Measurements from ENCODE around the gene SETDB1. TPM values are rescaled to one million over a fixed set of nuclear protein-coding genes. Genes with fewer than 3 reads are reported as not detected.

Gene SETDB1
- total and polyA plus RNA-seq, 2 of the 8 experiments (the other 6 are each of a cell fraction or from before 2014, with no cell fraction given) = 27.5 to 48.8 TPM

- no peak overlapping the region for H3K27ac ChIP-seq (ENCODE audit: low read depth, low read length)
- no peaks in the 10 kb centered on the region for H3K27me3 ChIP-seq (replicated peaks in 1 of 4; ENCODE audit: control insufficient read depth in 3 of 4, extremely low read depth in 1 of 4, insufficient read depth in 3 of 4, low read length in 3 of 4)
- peak overlapping the region in 2 of 4 experiments; percentile 13 to 28; a peak in 2 of 7 replicates for H3K9ac ChIP-seq (replicated peaks in 1 of 4; ENCODE audit: extremely low read depth in 1 of 4, low read depth in 3 of 4, low read length in 3 of 4)
- H3K79me1 ChIP-seq (ENCODE audit: low read depth, low read length) = peaks cover 4% of the 10 kb centered on the region; the same call in 1 of the 2 replicates
- peaks cover 4 to 10% of the 10 kb centered on the region in 2 experiments for H4K20me1 ChIP-seq (replicated peaks in 1 of 2; ENCODE audit: control insufficient read depth in 1 of 2, insufficient read depth in 2 of 2, low read length in 2 of 2)
- peak overlapping the region; percentile 92; the same call in 1 of the 2 replicates for H2AK5ac ChIP-seq (ENCODE audit: low read depth, low read length)
- H3K4me3 ChIP-seq (ENCODE audit: extremely low read depth in 1 of 4, insufficient read depth in 2 of 4, low read depth in 3 of 4, low read length in 4 of 4) = peak overlapping the region in 3 of 4 experiments; percentile 0 to 25 (median 10); a peak in 3 of 8 replicates
- no peaks in the 10 kb centered on the region for H3K9me3 ChIP-seq (ENCODE audit: insufficient read depth in 2 of 2, low read depth in 1 of 2, low read length in 1 of 2)
- H3K4ac ChIP-seq (replicated peaks; ENCODE audit: insufficient read length, low read depth, low read length) = peak overlapping the region; percentile 27
- H3K23ac ChIP-seq (ENCODE audit: insufficient read length) = no peak overlapping the region
- peak overlapping the region; percentile 35 for H2BK120ac ChIP-seq (replicated peaks; ENCODE audit: low read depth, low read length)
- no peak overlapping the region for H2AFZ ChIP-seq (ENCODE audit: low read length)
- H3K36me3 ChIP-seq (ENCODE audit: control insufficient read depth in 2 of 4, insufficient read depth in 4 of 4, low read length in 3 of 4) = no peaks in the 10 kb centered on the region
- H2BK15ac ChIP-seq (ENCODE audit: low read length) = 0 out of 2 replicates have a peak overlapping the region, but pooled peaks have one; percentile 72
- TF ChIP-seq RXRA (IDR thresholded peaks at IDR 0.05; ENCODE audit: insufficient read depth, low read depth, low read length) = no peak
- no peak for TF ChIP-seq SAP30 (IDR thresholded peaks at IDR 0.05; ENCODE audit: insufficient read depth, insufficient replicate concordance, low read length)
- TF ChIP-seq TBP (IDR thresholded peaks at IDR 0.05; ENCODE audit: low read depth, low read length) = no peak
- no peak for TF ChIP-seq SIN3A (conservative IDR thresholded peaks at IDR 0.05 in 1 of 2, IDR thresholded peaks at IDR 0.05 in 1 of 2; ENCODE audit: low read depth in 1 of 2, low read length in 2 of 2)
- TF ChIP-seq MAFK (IDR thresholded peaks at IDR 0.05; ENCODE audit: low read depth, low read length) = no peak
- TF ChIP-seq TEAD4 (IDR thresholded peaks at IDR 0.05; ENCODE audit: low read depth, low read length) = no peak
- TF ChIP-seq EP300 (IDR thresholded peaks at IDR 0.05; ENCODE audit: borderline replicate concordance in 1 of 2, low read depth in 2 of 2, low read length in 2 of 2) = no peak
- TF ChIP-seq EGR1 (IDR thresholded peaks at IDR 0.05; ENCODE audit: borderline replicate concordance, low read depth, low read length) = no peak
- no peak for TF ChIP-seq BRCA1 (IDR thresholded peaks at IDR 0.05; ENCODE audit: low read depth, low read length)
- TF ChIP-seq, protein P1, sequence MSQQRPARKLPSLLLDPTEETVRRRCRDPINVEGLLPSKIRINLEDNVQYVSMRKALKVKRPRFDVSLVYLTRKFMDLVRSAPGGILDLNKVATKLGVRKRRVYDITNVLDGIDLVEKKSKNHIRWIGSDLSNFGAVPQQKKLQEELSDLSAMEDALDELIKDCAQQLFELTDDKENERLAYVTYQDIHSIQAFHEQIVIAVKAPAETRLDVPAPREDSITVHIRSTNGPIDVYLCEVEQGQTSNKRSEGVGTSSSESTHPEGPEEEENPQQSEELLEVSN (IDR thresholded peaks at IDR 0.05) = no peak
- DNase-seq (ENCODE audit: low read depth in 1 of 2, low spot score in 2 of 2) (no peak), FAIRE-seq (no peak)
- peaks cover 18 to 45% (median 37%) of the 10 kb centered on the region in 4 experiments for H3K4me1 ChIP-seq (replicated peaks in 1 of 4; ENCODE audit: control insufficient read depth in 3 of 4, insufficient read depth in 4 of 4, low read length in 3 of 4)
- peak overlapping the region; percentile 69 for H4K5ac ChIP-seq (ENCODE audit: insufficient read length, low read depth, low read length)
- peak overlapping the region; percentile 42 to 83; a peak in 3 of 4 replicates for H3K4me2 ChIP-seq (ENCODE audit: insufficient read depth in 1 of 2, low read depth in 2 of 2, low read length in 2 of 2)
- 70% methylated on average over 8 of the region's 9 CpGs; no CpG with 5 or more reads in 1 of the 2 experiments for WGBS, 2 experiments (ENCODE audit: extremely low coverage in 1 of 2, insufficient coverage in 1 of 2, insufficient read length in 1 of 2, insufficient replicate concordance in 2 of 2, low coverage in 1 of 2, low lambda C conversion rate in 2 of 2, missing lambda C conversion rate in 1 of 2)
- peaks cover 12% of the 10 kb centered on the region for H3K23me2 ChIP-seq (ENCODE audit: low read depth, low read length)
- H3K14ac ChIP-seq (ENCODE audit: insufficient read length) = no peak overlapping the region
- peak overlapping the region; percentile 77 for H3K56ac ChIP-seq (replicated peaks; ENCODE audit: insufficient read length, low read depth, low read length)
- peak overlapping the region; percentile 97 for H4K91ac ChIP-seq (replicated peaks; ENCODE audit: insufficient read length, low read length)
- ChIA-PET POLR2A (ENCODE audit: partially characterized antibody) (interaction anchor here (0.6 to 10.5 kb wide), 11 partner anchors 8 to 691 kb away, joined by 3 to 133 read pairs (median 5); partner anchors contain the start of genes ANXA9 and C1orf56), CTCF (ENCODE audit: partially characterized antibody) (interaction anchor here (0.6 to 14.5 kb wide), 13 partner anchors 9 to 607 kb away, joined by 3 to 183 read pairs (median 3); partner anchors contain the start of gene MINDY1)
- peak overlapping the region; percentile 62; the same call in 1 of the 2 replicates for H4K8ac ChIP-seq (ENCODE audit: extremely low read depth, insufficient read depth, low read length)
- H2BK12ac ChIP-seq (ENCODE audit: low read depth, low read length) = peak overlapping the region; percentile 94
- peak overlapping the region; percentile 79; the same call in 1 of the 2 replicates for H2BK5ac ChIP-seq (ENCODE audit: low read depth, low read length)
- peaks cover 10 to 31% of the 10 kb centered on the region in 2 experiments for H3K79me2 ChIP-seq (ENCODE audit: control insufficient read depth in 1 of 2, insufficient read depth in 2 of 2, low read length in 2 of 2)
- peak overlapping the region; percentile 80 for H3K18ac ChIP-seq (ENCODE audit: extremely low read depth, low read length)
- H2BK20ac ChIP-seq (ENCODE audit: low read length) = peak overlapping the region; percentile 93
Observed at GRCh38 chr1:150976401-150976821, 50.2 kb downstream of the SETDB1 start.

All from H1 (cell line).